HG03175 (cell line): Measurements from ENCODE around the gene RELN.

Experiments
- ATAC-seq: cut with Tn5 transposase; IDR thresholded peaks from one replicate; pipeline ENCODE4 v1.9.1; 2021; ENCODE audit warnings: mild to moderate bottlenecking, moderate library complexity; ENCODE audit not compliant: unreplicated experiment

The RELN gene

DNA sequence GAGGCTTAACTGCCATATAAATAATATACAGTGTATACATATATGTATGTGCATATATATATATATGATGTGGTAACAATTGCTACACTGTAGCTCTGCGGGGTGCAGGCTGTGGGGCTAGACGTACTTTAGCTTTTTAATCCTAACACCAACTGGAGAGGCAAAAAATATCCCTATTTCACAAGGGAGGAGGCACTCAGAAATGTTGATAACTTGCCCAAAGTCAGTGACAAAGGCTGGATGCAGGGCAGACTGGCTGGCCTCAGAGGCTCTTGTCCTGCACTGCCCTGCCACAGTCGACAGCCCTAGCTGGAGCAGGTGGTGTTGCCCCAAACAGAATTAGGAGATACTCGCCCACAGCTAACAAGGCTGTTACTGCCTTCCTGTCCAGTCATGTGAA, 1.5 kb upstream of the RELN start:
- ATAC-seq = no peak

- no peak for ATAC-seq
Observed at GRCh38 chr7:103989785-103990767, 618 bp upstream of the RELN start.

GRCh38 chr7:103988468-103989199, 824 bp downstream of the RELN start:
- no peak for ATAC-seq

- no peak for ATAC-seq
Observed at GRCh38 chr7:103987451-103987850, 2.0 kb downstream of the RELN start.

GRCh38 chr7:103985565-103986126, 3.8 kb downstream of the RELN start:
- ATAC-seq = no peak

DNA sequence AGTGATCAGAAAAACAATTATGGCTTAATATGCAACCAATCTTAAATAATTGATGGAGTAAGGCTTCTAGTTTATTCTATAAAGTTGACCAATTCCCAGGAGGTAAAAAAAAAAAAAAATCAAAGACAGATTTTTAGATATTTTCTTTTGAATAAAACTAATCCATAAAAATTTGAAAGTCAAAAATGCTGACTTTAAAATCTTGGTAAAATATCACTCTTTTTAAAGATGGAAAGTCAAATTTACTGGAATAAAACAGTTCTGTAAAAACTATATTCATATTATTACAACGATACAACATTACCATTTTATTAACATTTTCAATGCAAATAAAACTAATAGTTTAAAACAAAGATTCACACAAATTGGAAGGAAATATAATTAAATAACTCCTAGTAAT, 5.4 kb downstream of the RELN start:
- ATAC-seq = no peak

DNA sequence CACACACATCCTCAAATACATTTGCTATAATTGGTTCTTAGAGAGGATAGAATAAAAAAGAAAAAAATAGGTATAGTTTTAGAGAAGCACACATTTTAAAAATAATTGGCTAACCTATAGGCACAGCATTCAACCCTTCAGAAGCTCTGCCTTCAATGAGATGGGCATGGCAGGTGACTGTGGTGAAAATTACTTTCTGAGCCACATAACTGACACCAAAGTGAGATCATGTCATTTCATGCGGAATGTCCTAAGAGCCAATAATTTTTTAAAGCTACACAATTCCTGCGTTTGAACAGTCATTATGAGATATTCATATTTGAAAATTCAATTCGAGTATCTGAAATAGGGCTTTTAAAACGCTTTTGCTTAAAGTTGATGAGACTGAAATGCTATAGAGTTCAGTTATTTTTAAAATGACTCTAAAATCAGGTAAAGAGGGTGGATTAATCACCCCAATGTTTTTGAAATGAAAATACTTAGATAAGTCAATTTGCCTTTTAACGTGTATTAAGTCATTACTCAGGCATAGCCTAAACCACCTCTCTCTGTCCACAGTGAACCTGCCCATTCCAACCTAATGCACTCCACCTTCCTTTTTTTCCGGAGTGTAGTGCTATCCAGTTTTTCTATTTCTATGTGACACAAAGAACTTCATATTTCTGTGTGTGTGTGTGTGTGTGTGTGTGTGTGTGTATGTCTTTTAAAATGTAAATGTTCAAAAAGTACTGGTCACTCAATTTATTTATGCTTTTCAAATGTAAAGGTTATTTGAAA, 6.1 kb downstream of the RELN start:
- no peak for ATAC-seq

- no peak for ATAC-seq
Observed at GRCh38 chr7:103981003-103981423, 8.4 kb downstream of the RELN start.

GRCh38 chr7:103972779-103973434, 16.6 kb downstream of the RELN start:
- no peak for ATAC-seq

DNA sequence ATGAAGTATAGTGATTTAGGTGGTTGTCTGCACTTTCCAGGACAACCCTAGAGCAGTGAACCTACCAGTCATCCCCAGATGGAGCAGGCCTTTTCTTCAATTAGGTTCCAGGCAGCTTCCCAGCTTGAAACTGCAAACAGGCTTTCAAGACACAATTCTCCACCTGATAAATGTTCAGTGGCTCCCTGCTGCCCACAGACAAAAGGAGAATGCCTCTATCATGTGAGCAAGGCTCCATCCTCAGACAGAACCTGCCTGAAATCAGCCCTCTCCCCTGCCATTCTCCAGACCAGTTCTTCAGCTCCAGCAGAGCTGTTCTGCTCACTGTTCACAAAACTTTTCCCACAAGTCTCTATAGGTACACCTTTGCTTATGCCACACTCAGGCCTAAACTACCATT, 22.1 kb downstream of the RELN start:
- ATAC-seq = no peak

DNA sequence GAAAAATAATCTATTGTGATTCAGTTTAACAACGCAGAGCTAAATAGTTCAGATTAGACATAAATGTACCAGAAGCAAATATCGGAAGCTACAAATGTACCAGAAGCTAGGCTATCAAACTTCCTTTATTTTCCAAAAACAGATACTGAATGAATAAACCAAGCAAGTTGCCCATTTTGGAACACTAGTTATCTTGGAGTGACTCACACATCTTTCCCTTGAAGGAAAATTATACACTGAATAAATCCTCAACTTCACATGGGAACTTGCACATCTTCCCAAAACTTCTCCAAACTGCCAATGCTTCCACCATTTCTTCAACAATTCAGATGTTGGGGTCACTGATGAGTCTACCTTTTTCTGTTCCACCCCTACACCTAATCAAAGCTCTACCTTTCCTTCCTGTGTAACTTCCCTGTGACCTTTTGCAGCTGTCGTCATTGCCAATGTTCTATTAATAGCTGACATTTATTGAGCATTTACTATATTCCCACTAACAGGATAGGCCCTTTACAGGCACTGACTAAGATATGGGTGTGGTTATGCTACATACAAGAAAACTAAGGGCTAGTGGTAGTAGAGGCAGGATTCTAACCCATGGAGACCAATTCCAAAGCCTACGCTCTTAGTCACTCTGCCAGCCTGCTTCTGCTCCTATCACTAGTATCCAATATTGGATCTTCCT, 22.7 kb downstream of the RELN start:
- no peak for ATAC-seq

DNA sequence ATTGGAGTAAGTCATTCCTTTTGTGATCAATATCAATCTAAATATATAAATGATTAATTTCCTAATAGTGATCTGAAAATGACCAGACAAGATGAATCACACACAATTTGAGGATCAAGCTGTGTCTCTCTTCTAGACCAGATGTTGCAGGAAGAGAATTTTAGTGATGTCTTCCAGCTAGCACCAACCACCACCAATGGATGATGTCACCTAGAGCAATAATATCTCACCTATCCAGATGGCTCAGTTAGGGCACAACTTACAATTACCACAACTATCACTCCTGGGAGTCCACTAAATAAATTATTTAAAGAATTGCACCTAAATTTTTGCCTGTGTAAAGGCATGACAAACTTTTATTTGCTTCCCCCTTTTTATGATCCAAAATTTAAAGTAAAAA, 25.2 kb downstream of the RELN start:
- ATAC-seq = no peak

- no peak for ATAC-seq
Observed at GRCh38 chr7:103962070-103962469, 27.4 kb downstream of the RELN start.

- no peak for ATAC-seq
Observed at GRCh38 chr7:103958284-103958818, 31.1 kb downstream of the RELN start.

- no peak for ATAC-seq
Observed at GRCh38 chr7:103955985-103956384, 33.5 kb downstream of the RELN start.

DNA sequence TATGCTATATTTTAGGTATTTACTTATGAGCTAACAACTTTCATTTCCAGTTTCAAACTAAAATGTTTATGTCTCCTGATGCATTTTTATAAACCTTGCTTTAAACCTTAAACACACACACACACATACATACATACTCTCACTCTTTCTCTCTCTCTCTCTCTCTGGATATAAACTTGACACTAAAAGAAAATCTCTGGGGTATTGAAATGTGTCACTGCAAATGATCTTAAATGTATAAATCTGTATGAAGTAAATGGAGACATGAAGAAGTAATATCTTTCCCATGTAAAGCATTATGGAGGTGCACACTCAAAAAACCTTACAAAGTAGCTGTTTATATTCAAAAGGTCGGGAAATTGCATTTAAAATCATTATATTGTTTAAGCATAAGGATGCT, 37.0 kb downstream of the RELN start:
- ATAC-seq = no peak

GRCh38 chr7:103951311-103951710, 38.1 kb downstream of the RELN start:
- no peak for ATAC-seq

DNA sequence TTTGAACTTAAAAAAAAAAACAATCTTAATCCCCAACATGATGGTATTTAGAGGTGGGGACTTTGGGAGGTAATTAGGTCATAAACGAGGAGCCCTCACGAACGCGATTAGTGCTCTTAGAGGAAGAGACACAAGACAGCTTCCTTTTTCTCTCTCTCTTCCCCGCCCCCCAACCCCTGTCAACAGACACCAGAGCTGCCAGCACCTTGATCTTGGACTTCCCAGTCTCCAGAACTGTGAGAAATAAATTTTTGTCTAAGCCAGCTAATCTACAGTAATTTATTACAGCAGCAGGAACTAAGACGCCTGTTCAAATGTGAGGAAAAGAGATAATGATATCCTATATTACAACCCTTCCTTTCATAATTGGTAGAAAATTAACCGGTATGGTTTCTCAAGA, 40.1 kb downstream of the RELN start:
- no peak for ATAC-seq

DNA sequence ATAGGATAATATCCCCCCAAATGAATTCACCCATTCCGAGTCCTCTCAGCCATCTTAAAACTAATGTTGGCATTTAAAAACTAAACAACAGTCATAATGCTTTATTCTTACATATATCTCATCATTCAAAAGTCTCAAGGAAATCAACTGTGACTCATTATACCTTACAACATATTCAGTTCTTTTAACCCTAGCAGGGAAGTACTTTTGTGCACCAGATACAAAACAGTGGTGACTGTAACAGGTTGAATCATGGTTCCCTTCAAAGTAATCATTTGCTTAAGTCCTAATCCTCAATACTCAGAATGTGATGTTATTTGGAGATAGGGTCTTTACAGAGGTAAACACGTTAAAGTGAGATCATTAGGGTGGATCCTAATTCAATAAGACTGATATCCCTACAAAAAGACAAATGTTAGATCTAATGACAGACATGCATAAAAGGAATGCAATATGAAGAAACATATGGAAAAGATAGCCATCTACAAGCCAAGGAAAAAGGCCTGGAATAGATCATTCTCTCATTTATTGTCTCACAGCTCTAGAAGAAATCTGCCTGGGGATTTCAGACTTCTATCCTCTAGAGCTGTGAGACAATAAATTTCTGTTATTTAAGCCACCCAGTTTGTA, 42.3 kb downstream of the RELN start:
- ATAC-seq = no peak
